Right ventricle myocardium superior (tissue), 1 donor: ENCODE data around the gene SMIM38. TPM values are rescaled to one million over a fixed set of nuclear protein-coding genes. Genes with fewer than 3 reads are reported as not detected.
"Not testable (repeated sequence)": the region's sequence is repeated elsewhere in the genome, so short reads cannot be mapped to it uniquely, and the experiment has no call there.

Source experiments
- ATAC-seq: fragments of 200-7000 bp; cut with Tn5 transposase; one replicate; pipeline ENCODE4 v1.9.1; 2020; ENCODE audit warnings: mild to moderate bottlenecking; ENCODE audit not compliant: poor library complexity
- DNase-seq: peaks from one replicate; pipeline ENCODE4 v3.0.0-alpha.2; 2020
- intact Hi-C: fragments of 100-400 bp; cut with DNase I; formaldehyde crosslinking; loops from one replicate; pipeline ENCODE4 v1.11.2; 2022
- total RNA-seq: library from RNA; stranded (reverse); fragmentation: NEBNext Ultra II Directional; extraction: Animal tissue kit (Norgen Biotek cat#: 25700); gene quantifications from one replicate; pipeline ENCODE4 v1.2.1, GENCODE V29; 2021
- donor health status: DM: no; HTN: yes; CAD: no; lungs with severe emphysema.

SMIM38 gene
- total RNA-seq, 1 donor from 2014 or later: not detected

GRCh38 chr11:69135420-69136363 lies 20.0 kb upstream of the SMIM38 start:
- ATAC-seq (no peak), DNase-seq (peak; percentile 6)
- intact Hi-C loops: no loop called here

DNA sequence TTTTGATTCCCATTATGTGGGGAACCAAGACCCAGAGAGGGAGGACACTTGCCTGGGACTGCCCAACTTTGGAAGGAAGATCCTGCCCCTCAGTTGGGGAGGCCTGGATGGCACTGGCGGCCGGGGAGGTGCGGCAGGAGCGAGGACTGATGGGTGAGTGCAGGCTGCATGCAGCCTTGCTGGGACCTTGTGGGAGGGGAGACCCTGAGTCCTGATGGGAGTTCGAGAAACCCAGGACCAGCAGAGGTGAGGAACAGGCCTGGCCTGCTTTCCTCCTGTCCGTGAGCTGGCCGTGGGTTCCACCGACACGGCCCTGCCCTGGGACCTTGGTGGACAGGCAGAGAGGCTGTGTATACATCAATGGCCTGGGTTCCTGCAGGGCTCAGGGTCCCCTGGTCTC lies 19.3 kb upstream of the SMIM38 start:
- no peak for ATAC-seq
- peak; percentile 6 for DNase-seq
- intact Hi-C loops: no loop called here

DNA sequence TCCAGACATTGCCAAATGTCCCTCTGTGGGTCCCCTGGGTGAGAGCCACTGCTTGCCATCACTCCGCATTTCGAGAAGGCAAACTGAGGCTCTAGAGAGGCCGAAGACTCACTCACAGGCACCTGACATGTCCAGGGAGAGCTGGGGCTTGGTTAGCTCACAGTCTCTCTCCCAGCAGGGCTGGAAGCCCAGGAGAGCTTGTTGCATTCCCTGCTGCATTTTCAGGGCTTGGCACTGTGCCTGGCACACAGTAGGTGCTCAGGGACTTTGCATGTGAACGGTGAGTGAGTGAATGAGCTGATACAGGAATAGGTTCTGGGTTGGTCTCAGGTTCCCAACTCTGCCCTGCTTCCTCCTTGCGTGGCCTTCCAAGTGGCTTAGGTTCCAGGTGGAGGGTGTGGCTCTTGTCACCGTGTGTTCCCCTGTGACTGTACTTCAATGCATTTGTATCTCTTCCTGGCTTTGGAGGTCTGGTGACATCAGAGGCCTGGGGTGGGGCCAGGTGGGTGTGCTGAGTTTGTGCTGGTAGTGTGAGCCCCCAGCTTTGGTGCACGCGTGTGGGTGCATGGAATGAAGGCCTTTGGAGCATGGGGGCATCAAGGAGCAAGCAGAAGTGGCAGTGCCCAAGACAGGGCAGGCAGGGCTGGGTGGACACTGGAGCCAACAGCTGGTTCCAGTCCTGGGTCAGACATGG lies 18.4 kb upstream of the SMIM38 start:
- DNase-seq: peak; percentile 22
- ATAC-seq: no peak
- intact Hi-C loops: no loop called here

GRCh38 chr11:69138265-69138664 lies 17.5 kb upstream of the SMIM38 start:
- intact Hi-C loops: no loop called here
- no peak for DNase-seq
- no peak for ATAC-seq

DNA sequence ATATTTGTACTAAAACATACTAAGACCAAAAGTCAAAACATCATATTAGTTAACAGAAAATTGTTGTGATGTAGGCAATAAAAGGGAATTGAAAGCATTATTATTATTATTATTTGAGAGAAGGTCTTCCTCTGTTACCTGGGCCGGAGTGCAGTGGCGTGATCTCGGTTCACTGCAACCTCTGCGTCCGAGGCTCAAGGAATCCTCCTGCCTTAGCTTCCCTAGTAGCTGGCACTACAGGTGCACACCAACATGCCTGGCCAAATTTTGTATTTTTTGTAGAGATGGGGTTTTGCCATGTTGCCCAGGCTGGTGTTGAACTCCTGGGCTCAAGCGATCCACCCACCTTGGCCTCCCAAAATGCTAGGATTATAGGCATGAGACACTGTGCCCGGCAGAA lies 15.6 kb upstream of the SMIM38 start:
- DNase-seq, ATAC-seq, intact Hi-C loops: not testable (repeated sequence)

DNA sequence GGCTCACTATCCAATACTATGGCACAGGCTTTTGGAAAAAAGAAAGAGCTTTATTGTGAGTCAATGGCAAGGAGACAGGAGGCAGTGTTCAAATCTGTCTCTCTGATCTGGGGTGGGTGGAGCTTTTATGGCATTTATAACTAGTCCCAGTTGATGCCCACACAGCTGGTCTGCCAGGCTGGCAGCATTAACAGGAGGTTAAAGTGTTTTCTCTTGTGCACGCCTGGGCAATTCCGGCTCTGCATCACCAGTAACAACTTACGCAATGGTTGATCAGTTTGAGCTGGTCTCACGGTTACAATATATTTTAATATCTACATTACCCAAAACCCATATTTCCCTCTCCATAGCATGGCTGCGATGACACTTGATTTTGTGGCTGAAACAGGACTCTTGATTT lies 15.1 kb upstream of the SMIM38 start:
- no peak for DNase-seq
- intact Hi-C loops: no loop called here
- no peak for ATAC-seq

GRCh38 chr11:69141742-69142141 lies 14.0 kb upstream of the SMIM38 start:
- DNase-seq (no peak), ATAC-seq (no peak)
- intact Hi-C loops: no loop called here

DNA sequence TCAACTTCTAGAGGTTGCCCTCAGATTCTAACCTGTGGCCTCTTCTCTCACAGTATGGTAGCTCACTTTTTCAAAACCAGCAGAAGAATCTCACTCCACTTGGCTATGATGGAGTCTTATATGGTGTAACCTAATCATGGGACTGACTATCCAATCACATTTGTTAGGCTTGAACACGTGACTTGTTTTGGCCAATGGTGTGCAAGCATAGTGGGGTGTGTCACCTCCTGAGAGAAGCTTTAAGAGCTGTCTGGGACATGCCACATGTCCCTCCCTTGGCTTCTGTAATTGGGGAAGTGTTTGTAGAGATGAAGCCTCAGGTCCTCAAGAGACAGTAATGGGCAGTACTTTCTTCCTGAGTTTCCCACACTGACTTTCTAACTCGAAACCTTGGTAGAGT lies 12.8 kb upstream of the SMIM38 start:
- no peak for ATAC-seq
- intact Hi-C loops: no loop called here

GRCh38 chr11:69144316-69145049 lies 11.3 kb upstream of the SMIM38 start:
- intact Hi-C loops: no loop called here
- DNase-seq (peak; percentile 6), ATAC-seq (no peak)

More for the DNA sequence above, 12.8 kb upstream of the SMIM38 start:
- no peak for DNase-seq

- intact Hi-C loops: no loop called here
- no peak for ATAC-seq
These were observed 10.7 kb upstream of the SMIM38 start for GRCh38 chr11:69145050-69145380.

DNA sequence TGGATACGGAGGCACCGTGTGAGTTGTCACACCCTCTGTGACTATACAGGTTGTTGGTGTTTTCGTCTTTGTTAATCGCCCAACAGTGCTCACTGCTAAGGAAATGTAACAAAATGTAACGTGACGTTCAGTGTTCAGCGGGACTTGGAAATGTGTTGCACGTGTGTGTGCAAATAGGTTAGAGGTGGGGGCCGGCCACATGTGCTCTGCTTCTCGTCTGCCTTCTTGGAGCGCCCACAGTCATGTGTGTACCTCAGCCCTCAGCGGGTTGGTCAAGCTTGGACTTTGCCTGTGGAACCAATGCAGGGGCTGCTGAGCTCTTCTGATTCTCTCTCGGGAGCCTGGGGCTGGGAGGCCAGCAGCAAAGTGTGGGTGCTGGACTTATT lies 7.4 kb upstream of the SMIM38 start:
- ATAC-seq: no peak
- no peak for DNase-seq
- intact Hi-C loops: no loop called here

More at GRCh38 chr11:69145050-69145380, 10.7 kb upstream of the SMIM38 start:
- no peak for DNase-seq

DNA sequence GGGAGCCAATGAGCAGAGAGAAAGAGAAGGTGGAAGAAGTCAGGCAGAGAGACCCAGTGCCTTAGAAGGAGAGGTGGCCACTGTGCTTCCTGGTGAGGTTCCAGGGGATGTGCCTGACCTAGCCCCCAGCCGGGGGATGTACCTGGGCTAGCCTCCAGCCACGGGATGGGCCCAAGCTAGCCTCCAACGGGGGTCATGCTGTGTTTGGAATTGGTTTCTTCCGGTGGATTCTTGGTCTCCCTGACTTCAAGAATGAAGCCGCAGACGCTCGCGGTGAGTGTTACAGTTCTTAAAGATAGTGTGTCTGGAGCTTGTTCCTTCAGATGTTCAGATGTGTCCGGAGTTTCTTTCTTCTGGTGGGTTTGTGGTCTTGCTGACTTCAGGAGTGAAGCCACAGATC lies 6.9 kb upstream of the SMIM38 start:
- intact Hi-C loops: no loop called here
- no peak for ATAC-seq

GRCh38 chr11:69149338-69150045 lies 6.2 kb upstream of the SMIM38 start:
- intact Hi-C loops, ATAC-seq: not testable (repeated sequence)
- DNase-seq: peak; percentile 27

More for the DNA sequence above, 6.9 kb upstream of the SMIM38 start:
- DNase-seq: peak; percentile 11

DNA sequence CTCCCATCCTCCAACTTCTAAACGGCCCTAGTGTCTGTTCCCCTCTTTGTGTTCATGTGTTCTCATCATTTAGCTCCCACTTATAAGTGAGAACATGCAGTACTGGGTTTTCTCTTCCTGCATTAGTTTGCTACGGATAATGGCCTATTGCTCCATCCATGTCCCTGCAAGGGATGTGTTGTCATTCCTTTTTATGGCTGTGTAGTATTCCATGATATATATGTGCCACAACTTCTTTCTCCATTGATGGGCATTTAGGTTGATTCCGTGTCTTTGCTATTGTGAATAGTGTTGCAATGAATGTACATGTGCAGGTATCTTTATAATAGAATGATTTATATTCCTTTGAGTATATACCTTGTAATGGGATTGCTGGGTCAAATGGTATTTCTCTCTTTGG lies 5.6 kb upstream of the SMIM38 start:
- intact Hi-C loops: no loop called here
- DNase-seq (no peak), ATAC-seq (no peak)

DNA sequence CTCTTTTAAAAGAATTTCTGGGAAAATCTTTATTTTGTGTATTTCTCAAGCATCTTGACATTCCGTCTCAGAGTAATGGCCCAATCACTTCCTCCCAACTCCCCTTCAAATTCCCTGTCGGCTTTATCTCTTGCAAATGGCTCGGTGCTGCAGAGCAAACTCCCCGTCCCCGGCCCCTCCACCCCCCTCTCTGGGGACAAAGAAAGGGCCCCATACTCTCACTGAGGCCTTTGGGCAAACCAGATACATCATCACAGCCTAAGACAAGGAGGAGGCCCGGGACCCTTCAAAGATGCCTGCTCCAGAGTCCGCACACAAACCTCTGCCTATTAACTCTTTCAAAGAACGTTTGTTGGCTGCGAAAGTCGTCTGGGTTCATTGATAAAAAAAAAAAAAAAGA lies 3.9 kb upstream of the SMIM38 start:
- no peak for DNase-seq
- intact Hi-C loops: no loop called here
- no peak for ATAC-seq

- ATAC-seq (no peak), DNase-seq (no peak)
- intact Hi-C loops: no loop called here
These were observed 2.9 kb upstream of the SMIM38 start for GRCh38 chr11:69152733-69153421.

GRCh38 chr11:69153661-69154060 lies 2.1 kb upstream of the SMIM38 start:
- ATAC-seq (no peak), DNase-seq (no peak)
- intact Hi-C loops: no loop called here

DNA sequence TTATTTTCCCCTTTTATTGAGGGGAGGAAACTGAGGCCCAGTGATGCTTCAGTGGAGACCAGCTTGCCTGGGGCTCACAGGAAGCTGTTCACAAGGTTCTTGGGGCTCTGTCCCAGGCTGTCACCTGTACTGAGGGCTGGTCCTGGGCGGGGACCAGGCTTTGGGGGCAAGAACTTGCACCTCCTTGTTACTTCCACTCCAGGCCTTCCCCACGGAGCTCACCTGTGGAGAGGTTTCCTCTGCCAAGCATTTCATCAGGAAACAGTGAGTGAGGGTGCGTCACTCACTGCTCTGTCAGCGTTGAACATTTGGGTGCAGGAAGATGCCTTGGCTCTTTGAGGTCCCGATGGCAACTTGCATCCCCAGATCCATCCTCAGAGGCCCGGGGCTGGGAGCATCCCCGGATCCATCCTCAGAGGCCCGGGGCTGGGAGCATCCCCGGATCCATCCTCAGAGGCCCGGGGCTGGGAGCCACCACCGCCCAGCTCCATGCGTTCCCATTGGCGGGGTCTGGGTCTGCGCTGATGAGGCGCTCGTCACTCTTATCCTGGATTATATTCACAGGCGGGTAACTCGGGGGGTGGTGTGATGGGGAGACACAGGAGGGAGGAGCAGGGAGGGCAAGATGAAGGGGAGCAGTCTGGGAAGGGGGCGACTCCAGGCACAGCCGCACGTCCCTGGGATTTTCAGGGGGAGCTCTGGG lies 1.4 kb upstream of the SMIM38 start:
- intact Hi-C loops: no loop called here
- no peak for DNase-seq
- no peak for ATAC-seq
